PFSK-1 (cell line): ENCODE data around the gene SIVA1.

Experiments used
- FOXP2 ChIP-seq: optimal IDR thresholded peaks from 2 replicates; pipeline ENCODE3; 2011; ENCODE audit warnings: borderline replicate concordance, control low read depth, inconsistent platforms; ENCODE audit not compliant: insufficient read depth; ENCODE audit errors: extremely low read length, extremely low read depth
- POLR2AphosphoS5 ChIP-seq: IDR thresholded peaks from 2 replicates; pipeline ENCODE4 v1.6.1; 2012; ENCODE audit warnings: low read depth, mild to moderate bottlenecking, control low read depth, low read length, moderate library complexity
- SIN3A ChIP-seq: IDR thresholded peaks from 2 replicates; pipeline ENCODE4 v1.6.1; 2012; ENCODE audit warnings: mild to moderate bottlenecking, low read length, moderate library complexity, borderline replicate concordance; ENCODE audit not compliant: insufficient read depth
- TAF1 ChIP-seq: IDR thresholded peaks from 2 replicates; pipeline ENCODE4 v1.6.1; 2012; ENCODE audit warnings: low read length, control low read depth, borderline replicate concordance; ENCODE audit not compliant: insufficient read depth
- TF ChIP-seq, protein P1 (sequence below), 2 experiments: IDR thresholded peaks; 2 replicates each; pipeline versions ENCODE4 v1.6.1 to v1.8.0; 2011 to 2012; ENCODE audit warnings: low read depth in 2 of 2, low read length in 2 of 2, control low read depth in 1 of 2, inconsistent platforms in 1 of 2, mild to moderate bottlenecking in 1 of 2, moderate library complexity in 1 of 2; ENCODE audit not compliant: insufficient read depth in 1 of 2

The SIVA1 gene

DNA sequence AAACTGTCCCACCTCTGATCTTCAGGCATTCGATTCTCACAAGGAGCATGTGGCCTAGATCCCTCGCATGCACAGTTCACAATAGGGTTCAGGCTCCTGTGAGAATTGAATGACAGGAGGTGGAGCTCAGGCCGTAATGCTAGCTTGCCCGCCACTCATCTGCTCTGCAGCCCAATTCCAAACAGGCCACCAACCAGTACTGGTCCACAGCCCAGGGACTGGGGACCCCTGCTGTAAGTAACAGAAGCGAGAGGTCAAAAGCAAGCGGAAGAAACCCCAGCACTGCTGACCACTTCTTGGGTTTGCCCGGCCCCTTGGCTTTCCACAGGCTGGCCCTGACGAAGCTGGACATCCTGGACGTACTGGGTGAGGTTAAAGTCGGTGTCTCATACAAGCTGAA is 8.5 kb upstream of the SIVA1 start:
- no peak for TF ChIP-seq POLR2AphosphoS5
- no peak for TF ChIP-seq FOXP2
- no peak for TF ChIP-seq TAF1
- TF ChIP-seq, protein P1, sequence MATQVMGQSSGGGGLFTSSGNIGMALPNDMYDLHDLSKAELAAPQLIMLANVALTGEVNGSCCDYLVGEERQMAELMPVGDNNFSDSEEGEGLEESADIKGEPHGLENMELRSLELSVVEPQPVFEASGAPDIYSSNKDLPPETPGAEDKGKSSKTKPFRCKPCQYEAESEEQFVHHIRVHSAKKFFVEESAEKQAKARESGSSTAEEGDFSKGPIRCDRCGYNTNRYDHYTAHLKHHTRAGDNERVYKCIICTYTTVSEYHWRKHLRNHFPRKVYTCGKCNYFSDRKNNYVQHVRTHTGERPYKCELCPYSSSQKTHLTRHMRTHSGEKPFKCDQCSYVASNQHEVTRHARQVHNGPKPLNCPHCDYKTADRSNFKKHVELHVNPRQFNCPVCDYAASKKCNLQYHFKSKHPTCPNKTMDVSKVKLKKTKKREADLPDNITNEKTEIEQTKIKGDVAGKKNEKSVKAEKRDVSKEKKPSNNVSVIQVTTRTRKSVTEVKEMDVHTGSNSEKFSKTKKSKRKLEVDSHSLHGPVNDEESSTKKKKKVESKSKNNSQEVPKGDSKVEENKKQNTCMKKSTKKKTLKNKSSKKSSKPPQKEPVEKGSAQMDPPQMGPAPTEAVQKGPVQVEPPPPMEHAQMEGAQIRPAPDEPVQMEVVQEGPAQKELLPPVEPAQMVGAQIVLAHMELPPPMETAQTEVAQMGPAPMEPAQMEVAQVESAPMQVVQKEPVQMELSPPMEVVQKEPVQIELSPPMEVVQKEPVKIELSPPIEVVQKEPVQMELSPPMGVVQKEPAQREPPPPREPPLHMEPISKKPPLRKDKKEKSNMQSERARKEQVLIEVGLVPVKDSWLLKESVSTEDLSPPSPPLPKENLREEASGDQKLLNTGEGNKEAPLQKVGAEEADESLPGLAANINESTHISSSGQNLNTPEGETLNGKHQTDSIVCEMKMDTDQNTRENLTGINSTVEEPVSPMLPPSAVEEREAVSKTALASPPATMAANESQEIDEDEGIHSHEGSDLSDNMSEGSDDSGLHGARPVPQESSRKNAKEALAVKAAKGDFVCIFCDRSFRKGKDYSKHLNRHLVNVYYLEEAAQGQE (IDR thresholded peaks at IDR 0.05; ENCODE audit: insufficient read depth in 1 of 2, low read depth in 2 of 2, low read length in 2 of 2): no peak
- no peak for TF ChIP-seq SIN3A

DNA sequence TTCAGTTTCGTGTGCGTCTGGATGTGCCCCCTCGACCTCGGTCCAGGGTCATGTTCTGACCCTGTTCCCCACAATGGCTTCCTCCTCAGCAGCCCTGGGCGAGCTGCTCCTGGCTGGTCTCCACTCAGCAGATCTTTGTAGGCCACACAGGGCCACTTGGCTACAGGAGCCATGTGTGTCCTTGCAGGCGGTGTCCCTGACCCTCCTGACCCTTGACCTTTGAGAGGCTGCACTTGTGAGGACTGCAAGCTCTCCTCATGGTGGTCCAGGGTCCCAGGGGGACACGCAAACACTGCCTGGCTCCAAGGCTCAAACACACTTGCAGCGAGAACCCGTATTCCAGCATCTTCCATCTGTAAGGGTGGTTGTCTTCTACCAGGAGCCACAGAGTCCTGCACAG is 7.5 kb upstream of the SIVA1 start:
- TF ChIP-seq POLR2AphosphoS5: no peak
- TF ChIP-seq SIN3A: no peak
- TF ChIP-seq TAF1: no peak
- no peak for TF ChIP-seq FOXP2
- TF ChIP-seq, protein P1 (IDR thresholded peaks at IDR 0.05; ENCODE audit: insufficient read depth in 1 of 2, low read depth in 2 of 2, low read length in 2 of 2): no peak

DNA sequence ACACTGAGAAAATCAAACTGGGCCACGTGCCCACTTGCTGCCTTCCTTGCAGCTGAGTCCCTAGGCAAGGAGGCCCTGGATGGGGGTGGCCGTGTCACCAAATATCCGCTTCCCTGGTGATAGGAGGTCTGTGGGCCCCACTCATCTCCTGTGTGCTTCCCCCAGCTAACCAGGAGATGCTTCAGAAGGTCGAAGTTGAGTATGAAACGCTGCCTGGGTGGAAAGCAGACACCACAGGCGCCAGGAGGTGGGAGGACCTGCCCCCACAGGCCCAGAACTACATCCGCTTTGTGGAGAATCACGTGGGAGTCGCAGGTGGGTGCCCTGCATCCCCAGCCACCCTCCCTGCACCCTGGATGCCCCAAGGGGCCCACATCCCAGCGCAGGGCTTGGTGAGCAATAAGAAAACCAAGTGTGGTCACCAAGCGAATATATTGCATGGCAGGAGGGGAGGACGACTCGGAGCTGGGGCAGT is 6.8 kb upstream of the SIVA1 start:
- TF ChIP-seq POLR2AphosphoS5 (no peak), SIN3A (no peak), FOXP2 (no peak), TAF1 (no peak)
- TF ChIP-seq, protein P1 (IDR thresholded peaks at IDR 0.05; ENCODE audit: insufficient read depth in 1 of 2, low read depth in 2 of 2, low read length in 2 of 2): no peak

DNA sequence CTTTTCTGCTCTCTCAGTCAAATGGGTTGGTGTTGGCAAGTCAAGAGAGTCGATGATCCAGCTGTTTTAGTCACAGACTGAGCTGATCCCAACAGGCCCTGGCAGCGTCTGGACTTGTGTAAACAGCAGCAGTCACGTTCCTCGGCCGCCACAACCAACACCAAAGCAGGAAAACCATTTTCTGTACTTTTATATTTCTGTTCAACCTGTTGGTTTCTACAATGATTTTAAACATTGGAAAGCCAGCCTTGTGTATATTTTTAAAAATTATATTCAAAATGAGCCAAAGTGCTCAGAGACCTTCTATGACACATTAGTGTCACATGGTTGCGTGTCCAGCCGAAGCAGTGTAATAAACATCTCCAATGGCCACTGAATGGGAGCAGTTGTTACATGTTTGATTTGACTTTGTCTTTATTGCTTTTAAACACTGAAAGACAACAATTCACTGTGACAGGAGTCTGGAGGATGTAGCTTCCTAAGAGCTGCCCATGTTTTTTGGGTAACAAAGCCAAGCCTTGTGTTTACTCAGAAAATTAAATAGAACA is 5.9 kb upstream of the SIVA1 start:
- TF ChIP-seq, protein P1 (IDR thresholded peaks at IDR 0.05; ENCODE audit: insufficient read depth in 1 of 2, low read depth in 2 of 2, low read length in 2 of 2): no peak
- TF ChIP-seq TAF1: no peak
- no peak for TF ChIP-seq FOXP2
- TF ChIP-seq POLR2AphosphoS5: no peak
- TF ChIP-seq SIN3A: no peak

DNA sequence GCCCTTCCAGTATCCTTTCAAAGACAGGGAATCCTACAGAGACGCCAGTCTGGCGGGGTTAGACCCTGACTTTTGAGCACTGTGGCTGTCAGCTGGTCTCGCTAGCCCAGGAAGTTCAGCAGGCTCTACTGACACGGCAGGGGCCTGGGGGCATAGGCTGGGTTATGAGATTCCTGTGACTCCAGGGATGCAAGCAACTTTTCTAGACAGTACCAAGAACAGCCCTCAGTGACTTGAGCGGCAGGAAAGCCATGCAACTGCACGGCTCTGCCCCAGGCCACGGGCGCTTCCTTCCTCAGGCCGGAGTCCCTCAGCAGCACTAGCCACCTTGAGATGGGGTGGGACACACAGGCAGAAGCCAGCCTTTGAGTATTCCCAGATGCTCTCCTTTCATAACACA is 5.1 kb upstream of the SIVA1 start:
- no peak for TF ChIP-seq TAF1
- no peak for TF ChIP-seq FOXP2
- TF ChIP-seq POLR2AphosphoS5: no peak
- TF ChIP-seq, protein P1 (IDR thresholded peaks at IDR 0.05; ENCODE audit: insufficient read depth in 1 of 2, low read depth in 2 of 2, low read length in 2 of 2): no peak
- TF ChIP-seq SIN3A: no peak
